RWPE2 (cell line): ENCODE data around the gene TMEM232.

Source experiments
- ATAC-seq: fragments of 200-7000 bp; cut with Tn5 transposase; 3 replicates; pipeline ENCODE4 v1.9.1; 2021; ENCODE audit warnings: low read depth
- DNase-seq: peaks from one replicate; pipeline ENCODE4 v3.0.0-alpha.2; 2020; ENCODE audit warnings: low spot score
- H3K27ac ChIP-seq: fragments of 450-650 bp; 2 replicates; pipeline ENCODE4 v1.5.1; 2017; ENCODE audit warnings: mild to moderate bottlenecking; ENCODE audit not compliant: poor library complexity, severe bottlenecking
- H3K27me3 ChIP-seq: fragments of 250-450 bp; sonication (Bioruptor Pico); 2 replicates; pipeline ENCODE4 v1.5.1; 2021; ENCODE audit warnings: mild to moderate bottlenecking, moderate library complexity; ENCODE audit not compliant: insufficient read depth, poor library complexity, severe bottlenecking
- H3K36me3 ChIP-seq: fragments of 250-450 bp; sonication (Bioruptor Pico); 2 replicates; pipeline ENCODE4 v1.5.1; 2020; ENCODE audit warnings: low read depth, mild to moderate bottlenecking, moderate library complexity
- H3K4me1 ChIP-seq: fragments of 250-450 bp; sonication (Bioruptor Pico); 2 replicates; pipeline ENCODE4 v1.5.1; 2021; ENCODE audit warnings: mild to moderate bottlenecking, moderate library complexity; ENCODE audit not compliant: insufficient read depth, poor library complexity, severe bottlenecking
- H3K4me3 ChIP-seq: fragments of 250-450 bp; sonication (Bioruptor Pico); 2 replicates; pipeline ENCODE4 v1.5.1; 2021; ENCODE audit warnings: mild to moderate bottlenecking, moderate library complexity; ENCODE audit not compliant: severe bottlenecking
- H3K9me3 ChIP-seq: fragments of 250-450 bp; sonication (Bioruptor Pico); 2 replicates; pipeline ENCODE4 v1.5.1; 2021; ENCODE audit warnings: mild to moderate bottlenecking, moderate library complexity; ENCODE audit not compliant: severe bottlenecking
- CTCF ChIP-seq: fragments of 450-650 bp; IDR thresholded peaks from one replicate; pipeline ENCODE4 v1.5.1; 2017; ENCODE audit warnings: mild to moderate bottlenecking, moderate library complexity; ENCODE audit not compliant: poor library complexity, severe bottlenecking

The TMEM232 gene

GRCh38 chr5:110726249-110727024 lies at the start of gene TMEM232:
TSS of gene TMEM232 (minus strand) at chr5:110726671. CDS start at chr5:110667352, 59,319 bp downstream.
- no peaks in the 10 kb centered on the region; the same call in 1 of the 2 replicates for H3K36me3 ChIP-seq
- no peak within 1 kb of the TSS for H3K27ac ChIP-seq
- peak; percentile 68 for DNase-seq
- ATAC-seq, result peak; percentile 95
- no peaks in the 10 kb centered on the region for H3K27me3 ChIP-seq
- TF ChIP-seq CTCF, result no peak
- H3K9me3 ChIP-seq, result no peaks in the 10 kb centered on the region
- H3K4me3 ChIP-seq, result peak within 1 kb of the TSS; percentile 30
- no peaks in the 10 kb centered on the region for H3K4me1 ChIP-seq

- no peak for TF ChIP-seq CTCF
- no peaks in the 10 kb centered on the region for H3K4me1 ChIP-seq
- H3K27me3 ChIP-seq, result no peaks in the 10 kb centered on the region
- DNase-seq, result no peak
- no peaks in the 10 kb centered on the region for H3K9me3 ChIP-seq
- no peak overlapping the region for H3K4me3 ChIP-seq
- no peak for ATAC-seq
- H3K36me3 ChIP-seq, result no peaks in the 10 kb centered on the region
- no peak overlapping the region for H3K27ac ChIP-seq
These were observed 43.8 kb upstream of the TMEM232 start for GRCh38 chr5:110770286-110770685.

GRCh38 chr5:110769000-110769681 lies 42.7 kb upstream of the TMEM232 start:
- no peaks in the 10 kb centered on the region for H3K27me3 ChIP-seq
- no peak overlapping the region for H3K27ac ChIP-seq
- H3K4me3 ChIP-seq, result no peak overlapping the region
- H3K36me3 ChIP-seq, result no peaks in the 10 kb centered on the region
- no peaks in the 10 kb centered on the region for H3K9me3 ChIP-seq
- H3K4me1 ChIP-seq, result no peaks in the 10 kb centered on the region
- DNase-seq, result no peak
- peak; percentile 35; the same call in 1 of the 3 replicates for ATAC-seq
- TF ChIP-seq CTCF, result no peak

- no peak for TF ChIP-seq CTCF
- H3K9me3 ChIP-seq, result no peaks in the 10 kb centered on the region
- H3K4me1 ChIP-seq, result no peaks in the 10 kb centered on the region
- H3K27me3 ChIP-seq, result no peaks in the 10 kb centered on the region
- DNase-seq (no peak), ATAC-seq (no peak)
- H3K27ac ChIP-seq, result no peak overlapping the region
- H3K36me3 ChIP-seq, result peaks cover 1% of the 10 kb centered on the region
- H3K4me3 ChIP-seq, result no peak overlapping the region
These were observed 41.8 kb upstream of the TMEM232 start for GRCh38 chr5:110768138-110768860.
